ENCODE data around the gene PACSIN2.

PACSIN2 gene

DNA sequence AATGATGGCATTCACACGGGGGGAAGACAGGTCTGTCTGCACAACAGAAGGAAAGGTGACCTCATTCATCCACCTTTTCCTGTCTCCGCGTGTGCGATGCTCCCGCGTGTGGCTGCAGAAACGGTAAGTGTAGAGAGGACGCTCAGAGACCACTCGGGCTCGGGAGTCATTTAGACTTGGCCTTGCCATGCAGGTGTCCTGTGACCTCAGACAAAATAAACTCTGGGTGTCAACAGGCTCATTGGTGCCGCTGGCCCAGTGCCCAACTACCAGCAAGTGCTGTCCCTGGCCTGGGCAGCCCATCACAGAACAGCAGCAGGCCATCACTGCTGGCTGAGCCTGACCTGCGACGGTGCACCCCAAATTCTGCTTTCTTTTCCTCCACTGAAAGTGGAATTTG is 109.7 kb downstream of the PACSIN2 start:
- no peak for DNase-seq (ENCODE audit: low read depth)

GRCh38 chr22:42904050-42904449 is 110.9 kb downstream of the PACSIN2 start:
- no peak for DNase-seq (ENCODE audit: low read depth)

DNA sequence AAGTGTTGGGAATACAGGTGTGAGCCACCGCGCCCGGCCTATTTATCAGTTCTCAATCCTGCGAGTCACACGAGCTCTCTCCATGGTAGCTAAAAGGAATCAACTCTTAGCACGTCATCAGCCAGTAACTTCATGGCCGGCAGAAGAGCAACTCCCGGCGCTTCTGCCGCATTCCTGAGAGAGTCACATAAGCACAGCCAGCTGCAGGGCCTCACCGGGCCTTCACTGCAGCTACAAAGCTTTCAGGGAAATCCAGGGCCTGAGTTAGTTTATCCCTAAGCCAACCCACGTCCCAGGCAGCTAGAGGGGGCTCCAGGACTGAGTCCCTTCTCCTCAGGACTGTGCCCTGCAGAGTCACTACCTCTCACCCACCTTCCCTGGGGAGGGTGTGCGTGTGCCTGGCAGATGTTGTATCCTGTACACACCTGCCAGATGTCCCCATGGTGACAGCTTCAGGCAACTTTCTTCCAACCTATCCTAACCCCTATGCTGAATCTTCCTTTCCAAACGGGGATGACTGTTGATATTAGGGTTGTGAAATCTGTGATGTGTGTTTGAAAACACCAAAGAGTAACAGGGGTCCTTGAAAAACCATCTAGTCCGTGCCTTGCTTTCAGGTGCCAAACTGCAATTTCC is 112.0 kb downstream of the PACSIN2 start:
- no peak for DNase-seq (ENCODE audit: low read depth)

GRCh38 chr22:42901790-42902508 is 113.0 kb downstream of the PACSIN2 start:
- no peak for DNase-seq (ENCODE audit: low read depth)

- DNase-seq (ENCODE audit: low read depth) = no peak
Observed at GRCh38 chr22:42897960-42898359, 117.0 kb downstream of the PACSIN2 start.

DNA sequence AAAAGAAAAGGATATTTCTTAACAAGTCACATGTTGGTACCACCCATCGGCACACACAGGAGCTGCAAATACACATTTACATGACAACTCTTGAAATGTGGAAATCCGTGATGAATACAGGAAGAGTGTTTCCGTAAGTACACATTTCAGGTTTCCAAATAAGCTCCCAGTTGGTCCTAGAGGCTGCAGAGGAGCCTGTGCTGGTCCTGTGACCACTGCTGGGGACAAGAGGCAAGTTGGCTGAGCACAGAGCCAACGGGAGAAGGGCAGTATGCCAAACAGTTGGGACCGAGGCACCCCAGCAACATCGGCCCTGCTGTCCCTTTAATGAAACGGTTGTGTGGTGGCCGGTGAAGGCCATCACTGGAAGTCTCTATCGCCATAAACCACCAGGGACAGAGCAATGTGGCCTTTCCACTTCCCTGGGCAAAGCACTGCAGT is 119.4 kb downstream of the PACSIN2 start:
- no peak for DNase-seq (ENCODE audit: low read depth)

- DNase-seq (ENCODE audit: low read depth) = no peak
Observed at GRCh38 chr22:42895087-42895486, 119.9 kb downstream of the PACSIN2 start.

GRCh38 chr22:42893371-42894150 is 121.4 kb downstream of the PACSIN2 start:
- no peak for DNase-seq (ENCODE audit: low read depth)

GRCh38 chr22:42892571-42893316 is 122.2 kb downstream of the PACSIN2 start:
- DNase-seq (ENCODE audit: low read depth) = no peak

DNA sequence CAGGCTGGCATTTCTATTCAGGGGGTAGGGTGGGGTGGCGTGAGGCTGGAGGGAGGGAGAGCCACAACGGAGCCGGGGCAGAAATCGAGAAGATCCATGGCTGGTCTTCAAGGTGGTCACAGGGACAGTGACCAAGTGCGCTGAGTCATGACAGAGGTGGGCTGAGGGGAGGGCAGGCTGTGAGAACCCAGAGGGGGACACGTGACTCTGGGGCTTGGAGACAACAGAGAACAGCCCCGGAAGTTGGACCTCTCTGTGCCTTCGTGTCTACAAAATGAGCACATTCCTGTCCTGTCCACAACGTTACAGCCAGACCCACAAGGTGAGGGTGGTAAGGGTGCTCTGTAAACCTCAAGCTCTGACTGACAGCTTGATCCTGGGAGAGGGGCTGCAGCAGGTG is 122.8 kb downstream of the PACSIN2 start:
- DNase-seq (ENCODE audit: low read depth) = no peak

DNA sequence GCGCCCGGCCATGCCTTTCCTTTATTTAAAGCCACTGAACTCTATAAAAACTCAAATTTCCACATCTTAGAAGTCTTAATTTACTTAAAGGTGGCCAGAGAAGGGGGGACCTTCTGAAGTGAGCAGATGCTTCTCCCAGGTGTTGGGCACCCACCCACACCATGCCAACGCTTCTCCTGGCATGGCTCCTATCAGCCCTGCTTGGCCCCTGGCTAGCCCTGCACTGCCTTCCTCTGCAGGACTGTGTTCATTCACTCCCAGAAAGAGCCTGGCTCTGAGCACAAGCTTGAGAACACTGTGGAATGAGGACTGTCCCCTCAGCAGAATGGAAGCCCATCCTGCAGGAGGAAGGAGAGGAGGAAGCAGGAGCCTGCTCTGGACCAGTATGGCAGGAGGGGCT is 123.3 kb downstream of the PACSIN2 start:
- DNase-seq (ENCODE audit: low read depth) = no peak

- DNase-seq (ENCODE audit: low read depth) = no peak
Observed at GRCh38 chr22:42891008-42891407, 123.9 kb downstream of the PACSIN2 start.

GRCh38 chr22:42889304-42889703 is 125.6 kb downstream of the PACSIN2 start:
- DNase-seq (ENCODE audit: low read depth) = no peak

- DNase-seq (ENCODE audit: low read depth) = no peak
Observed at GRCh38 chr22:42887523-42888507, 127.1 kb downstream of the PACSIN2 start.

DNA sequence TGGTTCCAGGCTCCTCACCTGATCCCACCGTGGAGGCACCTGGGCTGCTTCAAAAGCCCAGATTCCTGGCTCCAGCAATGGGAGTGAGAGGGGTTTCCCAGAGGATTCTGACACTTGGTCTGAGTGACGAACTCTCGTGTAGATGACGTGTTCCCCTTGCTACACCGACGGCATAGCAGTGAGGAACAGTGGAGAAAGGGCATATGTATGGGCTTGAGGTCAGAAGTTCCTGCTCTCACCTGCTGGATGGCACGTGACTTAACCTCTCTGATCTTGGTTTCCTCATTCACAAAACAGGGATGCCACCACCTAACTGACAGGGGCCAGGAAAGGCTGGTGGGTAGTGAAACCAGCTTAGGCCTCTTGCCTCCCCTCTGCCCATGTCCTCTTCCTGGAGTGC is 127.8 kb downstream of the PACSIN2 start:
- DNase-seq (ENCODE audit: low read depth) = no peak

DNA sequence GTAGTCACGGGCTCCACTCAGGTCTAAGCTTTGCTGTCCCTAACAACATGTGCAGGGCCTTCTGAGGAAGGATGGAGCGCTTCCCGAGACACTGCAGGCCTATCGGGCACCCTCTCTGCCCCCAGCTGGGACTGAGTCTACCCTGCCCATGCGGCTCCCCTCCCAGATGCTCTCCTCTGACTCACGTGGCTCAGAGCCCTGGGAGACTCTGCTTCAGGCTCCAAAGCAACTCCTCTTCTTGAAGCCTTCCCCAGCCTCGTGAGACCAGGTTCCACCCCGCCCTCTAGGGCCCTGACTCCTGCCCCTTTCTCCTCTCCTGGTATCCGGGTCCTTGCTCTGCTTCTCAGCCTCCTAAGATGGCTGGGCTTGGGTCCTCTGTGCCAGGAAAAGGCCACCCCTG is 129.5 kb downstream of the PACSIN2 start:
- DNase-seq (ENCODE audit: low read depth) = no peak

GRCh38 chr22:42884616-42885375 is 130.2 kb downstream of the PACSIN2 start:
- DNase-seq (ENCODE audit: low read depth) = no peak

GRCh38 chr22:42883970-42884369 is 131.0 kb downstream of the PACSIN2 start:
- DNase-seq (ENCODE audit: low read depth) = no peak

DNA sequence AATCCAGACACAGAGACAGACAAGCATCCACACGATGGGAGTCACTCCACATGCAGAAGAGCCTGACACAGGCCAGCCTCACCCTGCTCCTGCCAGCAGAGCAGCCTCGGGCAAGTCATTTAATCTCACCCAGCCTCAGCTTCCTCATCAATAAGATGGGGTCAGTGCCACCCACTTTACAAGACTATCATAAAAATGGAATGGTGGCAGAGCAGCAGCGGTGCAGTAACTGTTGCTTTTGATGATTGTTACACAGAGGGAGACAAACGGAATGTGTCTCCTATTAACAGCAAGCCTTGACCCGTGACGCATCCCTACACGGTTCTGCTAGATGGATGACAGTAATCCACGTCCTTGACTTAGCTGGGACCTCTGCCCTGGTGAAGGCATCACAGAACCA is 131.8 kb downstream of the PACSIN2 start:
- DNase-seq (ENCODE audit: low read depth) = no peak

- no peak for DNase-seq (ENCODE audit: low read depth)
Observed at GRCh38 chr22:42881982-42882656, 132.8 kb downstream of the PACSIN2 start.
